Frontal cortex (tissue), 4 donors: ENCODE measurements around the gene GRID1. TPM values are rescaled to one million over a fixed set of nuclear protein-coding genes. Genes with fewer than 3 reads are reported as not detected.

ENCODE experiments used
- DNase-seq, 2 donors: peaks; one replicate each; pipeline ENCODE4 v3.0.0; 2012; ENCODE audit warnings: low spot score in 2 of 2
- FAIRE-seq: peaks from 2 replicates; lab custom pipeline; 2012; peaks lifted over from hg19 to GRCh38; lab: Jason Lieb, UNC
- total RNA-seq: library from RNA; depleted of rRNA; stranded (reverse); fragments of >200 nt; gene quantifications from one replicate; pipeline ENCODE4 v1.2.3, GENCODE V29; 2014
- donor health status: control.
- donor health status: control.
- donor health status: control.

GRID1 gene
- total RNA-seq, 1 donor from 2014 or later = 12.6 TPM

- FAIRE-seq (no peak), DNase-seq (no peak)
Measured at GRCh38 chr10:85794553-85794952, 572.0 kb downstream of the GRID1 start.

DNA sequence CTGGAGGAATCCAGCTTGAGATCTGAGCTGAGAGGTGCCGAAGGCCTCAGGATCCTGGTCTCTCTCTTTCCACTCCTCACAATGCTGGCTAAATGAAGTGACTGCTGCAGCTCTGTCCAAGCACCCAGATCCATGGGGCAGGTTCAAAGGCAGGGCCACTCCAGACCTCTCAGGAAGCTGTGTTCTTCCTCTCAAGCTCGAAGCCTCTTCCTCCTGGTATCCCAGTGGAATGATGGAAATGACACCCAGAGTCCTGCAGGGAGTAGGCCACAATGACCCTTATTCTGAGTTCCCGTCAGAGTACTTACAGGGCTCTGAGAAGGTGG, 574.1 kb downstream of the GRID1 start:
- FAIRE-seq (no peak), DNase-seq (no peak)

DNA sequence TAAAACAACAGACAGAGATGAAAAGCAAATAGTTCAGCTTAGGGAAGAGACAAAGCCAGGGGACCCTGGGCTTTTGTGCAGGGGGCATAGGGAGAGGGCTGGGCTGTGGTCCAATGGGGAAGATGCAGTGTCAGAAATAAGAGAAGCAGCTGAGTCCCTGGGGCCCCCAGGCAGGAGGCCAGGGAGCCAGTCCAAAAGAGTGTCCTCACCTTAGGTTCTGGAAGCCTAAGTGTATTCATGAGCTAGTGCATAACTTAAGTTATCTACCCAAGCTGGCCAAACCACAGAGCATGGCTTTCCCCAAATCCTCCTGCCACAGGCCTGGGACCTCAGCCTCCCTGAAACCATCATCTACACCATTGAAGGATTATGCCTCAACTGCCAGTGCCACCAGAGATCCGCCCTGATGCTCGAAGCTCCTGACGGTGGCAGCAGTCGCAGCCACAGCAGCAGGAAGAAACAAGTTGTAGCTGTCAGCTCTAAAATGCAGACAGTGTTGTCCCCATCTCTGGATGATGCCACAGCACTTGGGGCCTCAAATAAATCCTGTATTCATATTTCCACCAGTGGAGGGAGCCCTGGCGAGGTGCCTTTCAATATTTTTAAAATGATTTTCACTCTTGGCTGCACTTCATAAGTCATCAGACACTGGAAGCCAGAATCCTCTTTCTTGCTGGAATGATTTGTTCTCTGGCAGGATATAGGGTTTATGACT, 574.6 kb downstream of the GRID1 start:
- FAIRE-seq (no peak), DNase-seq (no peak)

DNA sequence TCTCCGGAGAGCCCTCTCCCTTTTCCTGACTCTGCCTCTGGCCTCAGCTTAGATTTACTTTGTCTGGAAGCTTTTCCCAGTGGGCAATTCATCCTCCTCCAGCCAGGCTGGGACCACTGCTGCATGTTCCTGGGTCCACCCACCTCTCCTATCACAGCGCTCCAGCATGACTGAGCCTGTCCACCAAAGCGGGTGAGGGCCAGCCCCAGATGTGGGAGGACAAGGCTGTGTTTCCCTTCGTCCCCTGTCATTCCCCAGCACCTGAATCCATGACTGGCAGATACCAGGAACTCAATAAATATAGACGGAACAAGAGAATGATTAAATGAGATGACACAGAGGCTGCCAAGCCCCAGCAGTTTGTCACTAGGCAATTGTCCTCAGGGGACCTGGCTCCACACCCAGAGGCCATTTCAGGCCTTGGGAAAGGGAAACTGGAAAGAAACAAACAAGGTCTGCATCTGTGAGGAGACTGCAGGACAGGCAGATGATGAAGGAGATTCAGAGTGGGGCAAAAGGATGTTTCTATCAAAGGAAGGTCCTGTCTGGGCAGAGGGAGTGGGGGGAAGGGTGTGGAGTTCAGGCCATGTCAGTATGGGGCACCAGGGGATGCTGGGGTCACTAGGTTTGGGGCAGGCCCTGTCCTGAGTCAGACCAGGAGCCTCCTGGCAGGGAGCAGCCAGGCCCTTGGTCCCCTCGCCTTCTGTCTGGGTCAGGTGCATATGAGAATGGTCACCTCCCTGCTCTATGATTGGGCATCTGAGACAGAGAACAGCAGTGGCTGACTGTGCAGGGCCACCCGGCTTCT, 576.4 kb downstream of the GRID1 start:
- DNase-seq = no peak
- no peak for FAIRE-seq

GRCh38 chr10:85789125-85789524, 577.5 kb downstream of the GRID1 start:
- no peak for DNase-seq

DNA sequence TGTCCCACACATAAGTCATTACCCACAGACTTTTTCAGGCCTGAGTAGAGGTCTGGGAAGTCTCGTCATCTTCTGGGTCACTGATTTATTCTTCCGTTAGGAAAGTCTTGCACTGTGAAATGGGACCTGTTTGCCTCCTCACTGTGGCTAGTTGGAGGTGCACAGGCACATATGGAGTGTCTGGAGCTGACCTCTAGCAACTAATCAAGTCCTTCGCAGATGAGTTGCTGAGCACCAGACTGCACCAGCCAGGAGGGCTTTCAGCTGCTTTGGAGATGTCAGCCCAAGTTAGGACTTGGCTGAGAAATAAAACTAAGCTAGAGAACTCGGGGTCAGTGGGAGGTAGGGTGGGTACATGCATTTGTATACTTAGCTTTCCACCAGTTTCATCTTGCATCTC, 578.0 kb downstream of the GRID1 start:
- FAIRE-seq = no peak
- DNase-seq = no peak

More at GRCh38 chr10:85789125-85789524, 577.5 kb downstream of the GRID1 start:
- no peak for FAIRE-seq

- DNase-seq = no peak
- no peak for FAIRE-seq
Measured at GRCh38 chr10:85787881-85788280, 578.7 kb downstream of the GRID1 start.

- FAIRE-seq = no peak
- DNase-seq = no peak
Measured at GRCh38 chr10:85787393-85787792, 579.2 kb downstream of the GRID1 start.

- DNase-seq = no peak
- no peak for FAIRE-seq
Measured at GRCh38 chr10:85786401-85786899, 580.1 kb downstream of the GRID1 start.

GRCh38 chr10:85784792-85785191, 581.8 kb downstream of the GRID1 start:
- FAIRE-seq = no peak
- DNase-seq = no peak

DNA sequence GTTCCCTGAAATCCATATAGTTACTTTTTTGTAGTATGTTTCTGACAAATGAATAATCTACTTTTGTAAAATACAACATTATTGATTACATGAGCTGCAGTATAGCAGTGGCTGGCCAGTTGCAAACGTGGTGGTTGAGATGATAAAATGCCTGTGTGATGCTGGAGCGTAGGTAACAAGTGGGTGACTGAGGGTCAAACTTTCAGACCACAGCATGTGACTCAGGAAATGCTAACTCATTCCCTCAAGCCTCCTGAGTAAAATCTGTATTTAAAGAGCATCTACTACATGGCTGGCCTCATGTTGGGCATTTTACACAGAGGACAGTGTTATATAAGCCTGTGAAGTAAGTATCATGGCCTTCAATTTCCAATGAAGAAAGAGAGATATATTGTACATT, 585.2 kb downstream of the GRID1 start:
- no peak for DNase-seq
- FAIRE-seq = no peak

DNA sequence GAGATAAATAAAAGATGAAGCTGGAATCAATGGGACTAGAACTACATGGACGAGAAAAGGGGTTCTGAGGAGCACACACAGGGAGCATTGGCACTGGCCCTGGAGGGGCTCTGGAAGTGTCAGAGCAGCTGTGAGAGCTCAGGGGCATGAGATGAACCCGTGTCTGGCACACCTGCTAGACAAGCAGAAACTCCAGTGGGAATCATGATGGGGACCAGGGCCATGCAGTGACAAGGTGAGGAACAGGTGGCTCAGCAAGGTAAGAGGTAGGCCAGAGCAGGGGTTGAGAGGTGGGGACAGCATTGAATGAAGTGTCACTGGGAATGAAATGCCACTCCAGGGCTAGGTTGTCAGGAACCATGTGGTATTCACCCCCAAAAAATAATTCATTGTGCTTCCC, 588.5 kb downstream of the GRID1 start:
- FAIRE-seq = no peak
- no peak for DNase-seq

DNA sequence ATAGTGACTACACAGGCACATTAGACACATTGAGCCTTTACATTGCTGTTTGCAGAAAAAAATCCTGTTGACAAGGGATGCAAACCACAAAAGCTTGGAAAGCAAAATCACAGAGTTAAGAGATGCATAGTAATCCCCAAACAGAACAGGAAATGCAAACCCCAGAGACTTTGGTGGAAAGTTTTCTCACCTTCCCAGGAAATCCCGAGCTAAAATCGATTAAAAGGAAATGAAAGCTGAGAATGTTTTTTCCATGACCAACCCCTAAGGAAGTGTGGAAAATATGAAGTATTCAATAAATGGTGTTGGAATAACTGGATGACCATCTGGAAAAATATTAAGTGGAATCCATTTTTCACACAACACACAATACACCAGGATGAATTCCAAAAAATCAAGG, 598.7 kb downstream of the GRID1 start:
- FAIRE-seq (no peak), DNase-seq (no peak)

DNA sequence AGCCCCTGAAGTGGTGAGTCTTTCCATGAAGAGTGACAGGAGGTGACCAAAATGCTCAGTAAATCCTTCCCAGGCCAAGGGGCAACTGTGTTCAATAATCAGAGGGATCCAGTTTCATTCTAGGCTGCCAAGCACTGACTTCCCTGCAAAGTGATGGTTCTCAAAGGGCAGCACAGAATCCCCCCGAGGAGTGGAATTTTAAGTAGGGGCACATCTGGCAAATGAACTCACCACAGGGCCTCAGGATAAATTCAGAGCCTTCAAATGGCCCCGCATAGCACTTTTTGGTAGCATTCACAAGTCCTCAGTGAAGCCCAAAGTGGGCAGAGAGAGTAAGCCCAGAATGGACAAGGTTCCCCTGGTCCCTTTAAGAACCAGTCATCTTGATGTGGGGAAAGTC, 602.5 kb downstream of the GRID1 start:
- FAIRE-seq = no peak
- no peak for DNase-seq

GRCh38 chr10:85761906-85762445, 604.6 kb downstream of the GRID1 start:
- DNase-seq (no peak), FAIRE-seq (no peak)

DNA sequence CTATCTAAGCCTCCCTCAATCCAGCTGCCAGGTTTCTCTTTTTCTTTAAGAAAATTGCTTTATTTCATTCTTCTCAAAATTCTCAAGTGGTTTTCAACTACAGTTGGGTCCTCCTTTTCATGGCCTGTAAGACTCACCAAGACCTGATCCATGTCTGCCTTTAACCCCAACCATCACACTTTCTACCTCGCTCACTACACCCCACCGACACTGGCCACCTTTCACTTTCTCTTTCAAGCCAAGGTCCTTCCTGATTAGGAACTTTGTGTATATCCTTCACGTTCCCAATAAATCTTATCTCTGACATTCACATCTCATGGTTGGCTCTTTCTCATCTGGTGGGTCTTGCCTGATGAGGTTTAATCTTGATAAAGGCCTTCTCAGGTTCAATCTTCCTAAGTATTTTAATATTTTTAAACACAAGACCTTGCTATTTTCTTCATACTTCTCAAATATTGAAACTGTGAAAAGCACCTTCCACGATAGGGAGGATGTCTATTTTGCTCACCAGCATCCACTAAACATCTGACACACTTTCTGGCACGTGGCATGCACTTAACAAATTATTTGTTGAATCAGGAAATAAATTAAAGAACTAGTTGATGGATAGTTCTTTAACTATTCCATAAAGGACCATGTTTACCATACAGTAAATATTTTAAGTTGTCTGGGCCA, 624.8 kb downstream of the GRID1 start:
- FAIRE-seq (no peak), DNase-seq (no peak)

- no peak for DNase-seq
- FAIRE-seq = no peak
Measured at GRCh38 chr10:85735997-85736396, 630.6 kb downstream of the GRID1 start.

DNA sequence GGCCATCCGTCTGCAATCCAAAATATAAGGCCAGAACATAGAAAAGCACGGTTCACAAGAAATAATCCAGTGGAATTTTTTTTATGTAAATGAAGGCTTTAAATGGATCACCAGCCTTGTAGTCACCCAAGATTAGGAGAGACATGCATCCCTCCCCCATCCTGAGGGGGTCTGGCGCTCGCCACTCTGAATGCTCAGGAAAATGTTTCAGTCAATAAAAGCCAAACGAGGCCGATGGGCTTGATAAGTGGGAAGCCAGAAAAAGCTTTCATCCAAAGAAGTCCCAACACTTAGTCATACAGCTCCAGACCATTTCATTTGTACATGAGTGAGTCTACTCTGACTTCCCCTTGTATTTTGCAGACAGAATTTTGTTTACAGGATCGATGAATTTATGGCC, 631.8 kb downstream of the GRID1 start:
- no peak for DNase-seq
- no peak for FAIRE-seq

- FAIRE-seq = no peak
- DNase-seq = no peak
Measured at GRCh38 chr10:85724215-85724614, 642.4 kb downstream of the GRID1 start.

- DNase-seq (no peak), FAIRE-seq (no peak)
Measured at GRCh38 chr10:85720931-85721590, 645.5 kb downstream of the GRID1 start.
